HK-2 (cell line): Measurements from ENCODE around the gene OR6N2.

Experiments used
- DNase-seq: peaks from one replicate; pipeline ENCODE4 v3.0.0-alpha.2; 2018; ENCODE audit not compliant: unreplicated experiment

Gene OR6N2

DNA sequence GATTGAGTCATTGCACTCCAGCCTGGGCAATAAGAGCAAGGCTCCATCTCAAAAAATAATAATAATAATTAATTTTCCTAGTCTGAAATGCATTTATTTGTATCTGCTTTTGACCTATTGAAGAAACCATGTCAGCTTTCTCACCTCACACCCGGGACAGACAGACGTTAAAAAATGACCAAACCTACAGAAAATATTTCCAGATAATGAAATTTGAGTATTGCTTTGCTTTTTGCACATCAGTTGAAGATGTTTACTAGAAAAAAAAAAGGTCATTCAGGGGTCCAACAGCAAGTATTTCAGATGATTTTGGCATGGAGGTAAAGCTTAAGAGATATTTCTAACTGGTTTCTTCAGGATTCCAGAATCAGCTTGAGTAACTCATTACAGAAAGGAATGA is 26.6 kb downstream of the OR6N2 start, which contains the start of gene OR6K6:
OR6K6 (plus strand) TSS at position 301 of the 400 bp plus-strand sequence. CDS start 168 bp downstream, outside the sequence.
- no peak for DNase-seq

DNA sequence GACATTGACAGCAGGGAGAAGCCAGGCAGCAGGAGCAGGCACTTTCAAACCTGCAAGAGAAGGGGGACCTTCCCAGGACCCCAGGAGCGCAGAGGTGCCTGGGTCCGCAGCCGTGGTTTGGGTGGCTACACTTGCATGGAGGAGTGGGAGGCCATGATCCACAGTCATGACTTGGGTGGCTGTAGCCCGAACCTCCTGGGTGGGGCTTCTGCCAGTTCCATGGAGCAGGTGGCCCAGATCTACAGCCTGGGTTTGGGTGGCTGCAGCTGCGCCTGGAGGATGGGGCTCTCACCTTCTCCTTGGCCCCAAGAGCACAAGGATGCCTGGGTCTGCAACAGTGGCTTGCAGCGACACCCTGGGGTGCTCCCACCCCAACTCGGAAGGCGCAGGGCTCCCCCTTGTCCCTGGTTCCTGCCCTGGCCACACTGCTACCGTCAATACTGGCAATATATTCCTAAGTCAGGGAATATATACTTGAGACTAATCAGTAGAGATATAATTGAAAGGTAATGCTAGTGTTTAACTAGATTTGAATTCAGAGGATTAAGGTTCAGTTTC is 28.8 kb downstream of the OR6N2 start:
- DNase-seq: no peak

DNA sequence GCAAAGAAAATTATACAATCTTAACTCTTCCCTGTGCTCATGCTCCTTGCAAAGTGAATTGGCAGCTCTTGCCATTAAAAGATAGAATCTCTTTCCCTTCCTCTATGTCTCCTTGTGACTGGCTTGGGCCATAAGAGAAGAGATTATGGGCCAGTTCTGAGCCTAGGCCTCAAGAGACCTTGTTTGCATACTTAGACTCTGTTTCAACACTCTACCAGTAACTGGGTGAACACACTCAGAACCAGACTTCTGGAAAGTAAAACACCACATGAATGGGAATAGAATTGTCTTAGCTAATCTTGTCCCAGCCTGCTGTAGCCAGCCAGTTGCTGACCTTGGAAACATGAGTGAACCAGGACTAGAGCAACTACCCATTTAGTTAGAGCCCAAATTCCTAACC is 45.2 kb downstream of the OR6N2 start:
- DNase-seq: no peak

DNA sequence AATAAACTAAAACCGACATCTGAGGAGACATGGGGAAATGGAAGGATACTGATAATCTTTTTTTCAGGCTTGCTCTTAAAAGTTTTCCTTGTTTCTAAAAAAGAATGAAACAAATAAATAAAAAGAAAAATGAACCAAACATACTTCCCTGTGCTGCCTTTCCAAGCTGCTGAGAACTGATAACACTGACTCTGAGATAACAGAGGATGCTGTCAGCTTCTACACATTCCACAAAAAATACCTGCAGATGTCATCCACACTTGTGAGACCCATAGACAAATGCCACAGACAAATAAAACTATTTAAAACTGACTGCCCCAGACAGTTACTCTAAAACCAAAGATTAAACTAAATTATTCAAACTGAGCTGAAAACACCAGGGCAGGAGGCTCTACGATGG is 48.5 kb downstream of the OR6N2 start:
- no peak for DNase-seq

DNA sequence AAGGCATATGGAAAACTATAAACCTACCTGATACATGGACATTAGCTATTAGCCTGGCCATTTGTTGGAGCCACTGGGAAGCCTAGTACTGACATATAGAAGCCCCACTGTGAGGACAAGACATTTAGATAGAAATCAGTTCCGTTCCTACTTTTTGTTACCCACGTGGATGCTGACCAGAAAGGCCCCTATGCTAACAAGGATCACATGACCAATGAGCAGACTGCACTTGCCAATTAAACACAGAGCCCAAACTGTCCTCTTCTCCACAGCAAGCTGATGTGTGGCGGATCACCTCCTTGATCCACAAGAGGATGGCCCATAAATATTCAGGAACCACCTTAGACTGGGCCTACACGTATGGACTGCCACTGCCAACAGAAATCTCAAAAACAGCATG is 49.3 kb downstream of the OR6N2 start:
- DNase-seq: no peak

DNA sequence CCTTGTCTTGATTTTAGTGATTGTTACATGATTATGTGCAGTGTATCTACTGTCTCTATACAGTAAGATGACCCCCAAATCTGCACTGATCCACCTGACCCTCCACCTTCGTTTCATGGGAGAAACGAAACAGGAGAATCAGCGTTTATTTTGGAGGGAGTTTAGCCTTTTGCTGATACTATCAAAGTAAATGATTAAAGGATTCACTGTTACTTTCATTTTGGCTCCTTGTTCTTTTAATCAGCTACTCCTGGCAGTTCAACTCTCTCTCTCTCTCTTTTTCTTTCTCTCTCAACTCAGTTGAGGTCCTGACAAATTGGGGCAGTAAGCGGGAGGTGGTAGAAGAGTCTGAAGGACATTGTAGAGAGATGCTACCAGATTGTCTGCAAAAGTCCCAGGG is 50.6 kb downstream of the OR6N2 start:
- no peak for DNase-seq

DNA sequence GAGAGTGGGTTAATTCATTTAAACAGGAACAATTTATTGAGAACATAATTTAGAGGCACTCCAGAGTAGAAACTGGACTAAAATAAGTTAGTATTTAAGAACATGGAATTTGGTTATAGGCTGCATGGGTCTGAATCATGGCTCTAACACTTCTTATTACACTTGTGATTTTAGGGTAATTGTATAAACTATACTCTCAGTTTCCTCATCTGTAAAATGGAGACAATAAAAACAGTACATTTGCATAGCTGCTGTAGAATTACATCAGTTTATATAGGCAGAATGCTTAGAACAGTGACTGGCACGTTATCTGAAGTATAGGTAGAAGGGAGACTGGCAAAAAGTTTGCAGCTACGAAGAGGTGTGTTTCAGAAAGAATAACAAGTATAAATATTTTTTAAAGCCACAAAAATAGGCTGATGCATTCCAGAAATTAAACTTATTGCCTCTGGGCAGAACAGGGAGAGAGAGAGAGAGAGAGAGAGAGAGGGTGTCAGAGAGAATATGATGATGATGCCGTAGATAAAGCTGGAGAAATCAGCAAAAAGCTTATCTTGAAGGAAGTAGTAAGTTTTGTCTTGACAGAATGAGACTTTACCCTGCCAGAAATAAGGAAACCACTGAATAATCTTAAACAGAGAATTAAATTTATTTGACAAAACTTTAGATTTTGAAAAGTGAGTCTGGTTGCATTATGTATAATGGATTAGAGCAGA is 52.3 kb downstream of the OR6N2 start:
- no peak for DNase-seq

DNA sequence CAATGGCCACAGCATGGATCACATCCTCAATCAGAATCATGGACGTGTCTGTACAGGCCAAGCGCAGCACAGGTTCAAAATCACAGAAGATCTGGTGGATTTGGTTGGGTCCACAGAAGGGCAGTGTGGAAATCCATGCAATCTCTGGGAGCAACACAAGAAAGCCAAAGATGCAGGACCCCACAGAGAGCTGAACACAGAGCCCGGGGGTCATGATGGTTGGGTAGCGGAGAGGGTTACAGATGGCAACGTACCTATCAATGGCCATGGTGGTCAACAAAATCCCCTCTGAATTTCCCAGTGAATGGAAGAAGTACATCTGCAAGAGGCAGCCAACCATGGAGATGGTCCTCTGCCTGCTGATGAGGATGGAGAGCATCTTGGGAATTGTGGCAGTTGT is 56.6 kb downstream of the OR6N2 start:
- DNase-seq: no peak
